ENCODE results near the gene INVS.

- TF ChIP-seq, protein P1, sequence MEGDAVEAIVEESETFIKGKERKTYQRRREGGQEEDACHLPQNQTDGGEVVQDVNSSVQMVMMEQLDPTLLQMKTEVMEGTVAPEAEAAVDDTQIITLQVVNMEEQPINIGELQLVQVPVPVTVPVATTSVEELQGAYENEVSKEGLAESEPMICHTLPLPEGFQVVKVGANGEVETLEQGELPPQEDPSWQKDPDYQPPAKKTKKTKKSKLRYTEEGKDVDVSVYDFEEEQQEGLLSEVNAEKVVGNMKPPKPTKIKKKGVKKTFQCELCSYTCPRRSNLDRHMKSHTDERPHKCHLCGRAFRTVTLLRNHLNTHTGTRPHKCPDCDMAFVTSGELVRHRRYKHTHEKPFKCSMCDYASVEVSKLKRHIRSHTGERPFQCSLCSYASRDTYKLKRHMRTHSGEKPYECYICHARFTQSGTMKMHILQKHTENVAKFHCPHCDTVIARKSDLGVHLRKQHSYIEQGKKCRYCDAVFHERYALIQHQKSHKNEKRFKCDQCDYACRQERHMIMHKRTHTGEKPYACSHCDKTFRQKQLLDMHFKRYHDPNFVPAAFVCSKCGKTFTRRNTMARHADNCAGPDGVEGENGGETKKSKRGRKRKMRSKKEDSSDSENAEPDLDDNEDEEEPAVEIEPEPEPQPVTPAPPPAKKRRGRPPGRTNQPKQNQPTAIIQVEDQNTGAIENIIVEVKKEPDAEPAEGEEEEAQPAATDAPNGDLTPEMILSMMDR (IDR thresholded peaks at IDR 0.05; ENCODE audit: low read length) = no peak
- no peak for TF ChIP-seq EZH2phosphoT487 (IDR thresholded peaks at IDR 0.05; ENCODE audit: low read length)
- no peak for TF ChIP-seq EZH2 (optimal IDR thresholded peaks at IDR 0.05; ENCODE audit: low read depth, low read length)
Observed at GRCh38 chr9:100071271-100071670, 27.8 kb upstream of the INVS start.
